ENCODE data around the gene CEP20. TPM values are rescaled to one million over a fixed set of nuclear protein-coding genes. Genes with fewer than 3 reads are reported as not detected.
"Not testable (repeated sequence)": the region's sequence is repeated elsewhere in the genome, so short reads cannot be mapped to it uniquely, and the experiment has no call there.

CEP20 gene
- total RNA-seq, 1 donor from 2014 or later = 36.4 TPM

DNA sequence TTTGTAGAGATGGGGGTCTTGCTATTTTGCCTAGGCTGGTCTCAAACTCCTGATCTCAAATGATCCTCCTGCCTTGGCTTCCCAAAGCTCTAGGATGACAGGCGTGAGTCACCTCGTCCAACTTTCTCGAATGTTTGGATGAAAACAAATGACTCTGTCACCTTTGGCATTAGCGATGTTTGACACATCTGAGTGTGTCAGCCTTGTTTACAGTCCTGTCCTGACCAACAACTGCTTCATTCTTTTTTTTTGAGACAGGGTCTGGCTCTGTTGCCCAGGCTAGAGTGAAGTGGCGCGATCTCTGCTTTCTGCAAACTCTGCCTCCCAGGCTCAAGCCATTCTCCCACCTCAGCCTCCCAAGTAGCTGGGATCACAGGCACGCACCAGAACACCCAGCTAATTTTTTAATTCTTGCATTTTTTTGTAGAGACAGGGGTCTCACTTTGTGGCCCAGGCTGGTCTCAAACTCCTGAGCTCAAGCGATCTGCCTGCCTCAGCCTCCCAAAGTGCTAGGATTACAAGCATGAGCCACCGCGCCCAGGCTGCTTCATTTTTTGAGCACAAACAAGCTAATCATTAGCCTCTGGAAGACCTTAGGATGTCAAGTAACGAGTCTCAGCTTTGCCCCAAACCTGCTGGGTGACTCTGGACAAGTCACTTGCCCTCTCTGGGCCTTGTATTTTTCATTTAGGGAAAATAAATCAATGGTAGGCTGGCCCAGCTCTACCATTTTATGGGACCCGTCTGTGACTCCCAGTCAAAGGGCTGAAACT is 39.0 kb downstream of the CEP20 start:
- POLR2A ChIA-PET = no interaction called here
- ATAC-seq (ENCODE audit: low read depth) (no peak), DNase-seq (no peak)
- peaks cover under 1% of the 10 kb centered on the region for H3K4me1 Mint-ChIP-seq
- intact Hi-C loops (cut with micrococcal nuclease) = no loop called here
- no peak overlapping the region for H3K4me3 Mint-ChIP-seq
- CTCF ChIA-PET = no interaction called here
- H3K27ac Mint-ChIP-seq = no peak overlapping the region
- no peak for TF ChIP-seq CTCF (IDR thresholded peaks at IDR 0.05)
- H3K36me3 Mint-ChIP-seq (ENCODE audit: low read depth) = no peaks in the 10 kb centered on the region
- peaks cover 5% of the 10 kb centered on the region for H3K27me3 Mint-ChIP-seq
- H3K9me3 Mint-ChIP-seq = no peaks in the 10 kb centered on the region

GRCh38 chr16:15847611-15848175 is 40.7 kb downstream of the CEP20 start:
- Mint-ChIP-seq H3K27ac (no peak overlapping the region), H3K27me3 (peaks cover 5% of the 10 kb centered on the region), H3K4me3 (no peak overlapping the region), H3K9me3 (no peaks in the 10 kb centered on the region), H3K36me3 (ENCODE audit: low read depth) (no peaks in the 10 kb centered on the region), H3K4me1 (no peaks in the 10 kb centered on the region)
- CTCF ChIA-PET = no interaction called here
- intact Hi-C loops (cut with micrococcal nuclease) = no loop called here
- DNase-seq (no peak), ATAC-seq (ENCODE audit: low read depth) (no peak)
- TF ChIP-seq CTCF (IDR thresholded peaks at IDR 0.05) = no peak
- POLR2A ChIA-PET = interaction anchor here (0.7 kb wide), 1 partner anchor 10 kb away, joined by 4 read pairs; no protein-coding TSS in a partner anchor

DNA sequence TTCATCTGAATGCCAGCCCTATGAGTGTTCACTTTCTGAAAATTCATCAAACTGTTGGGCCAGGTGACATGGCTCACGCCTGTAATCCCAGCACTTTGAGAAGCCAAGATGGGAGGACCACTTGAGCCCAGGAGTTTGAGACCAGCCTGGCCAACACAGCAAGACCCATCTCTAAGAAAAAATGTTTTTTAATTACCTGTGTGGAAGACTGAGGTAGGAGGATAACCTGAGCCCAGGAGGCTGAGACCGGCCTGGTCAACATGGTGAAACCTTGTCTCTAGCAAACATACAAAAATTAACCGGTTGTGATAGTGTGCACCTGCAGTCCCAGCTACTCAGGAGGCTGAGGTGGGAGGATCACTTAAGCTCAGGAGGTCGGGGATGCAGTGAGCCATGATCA is 41.9 kb downstream of the CEP20 start:
- no peak overlapping the region for H3K27ac Mint-ChIP-seq
- no peak for TF ChIP-seq CTCF (IDR thresholded peaks at IDR 0.05)
- H3K4me1 Mint-ChIP-seq = no peaks in the 10 kb centered on the region
- H3K9me3 Mint-ChIP-seq = no peaks in the 10 kb centered on the region
- no peak for DNase-seq
- intact Hi-C loops (cut with micrococcal nuclease) = no loop called here
- no peaks in the 10 kb centered on the region for H3K36me3 Mint-ChIP-seq (ENCODE audit: low read depth)
- no peak overlapping the region for H3K4me3 Mint-ChIP-seq
- ChIA-PET POLR2A (no interaction called here), CTCF (no interaction called here)
- ATAC-seq (ENCODE audit: low read depth) = no peak
- H3K27me3 Mint-ChIP-seq = peaks cover 5% of the 10 kb centered on the region

DNA sequence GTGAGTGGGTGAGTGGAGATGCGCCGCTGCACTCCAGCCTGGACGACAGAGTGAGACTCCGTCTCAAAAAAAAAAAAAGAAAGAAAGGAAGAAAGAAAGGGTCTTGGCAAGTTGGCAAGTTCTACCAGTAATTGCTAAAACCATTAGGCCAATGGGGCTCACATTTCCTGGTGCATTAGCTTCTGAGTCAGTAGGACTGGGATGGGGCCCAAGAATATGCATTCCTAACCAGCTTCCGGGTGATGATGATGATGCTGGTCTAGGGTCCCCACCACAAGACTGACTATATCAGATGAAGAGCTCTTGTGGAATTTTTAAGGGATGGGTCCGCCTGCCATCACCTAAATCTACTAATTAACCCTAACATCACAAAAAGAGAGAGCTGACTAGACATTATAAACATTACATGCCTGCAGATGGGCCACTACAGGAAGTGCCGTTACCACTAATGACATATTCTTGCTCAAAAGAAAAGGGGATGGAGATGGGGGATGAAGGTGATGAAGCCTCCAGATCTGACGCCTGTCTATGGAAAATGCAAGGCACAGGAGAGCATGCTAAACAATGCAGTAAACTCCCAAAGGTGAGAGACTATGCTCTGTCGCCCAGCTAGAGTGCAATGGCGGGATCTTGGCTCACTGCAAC is 44.6 kb downstream of the CEP20 start:
- no peaks in the 10 kb centered on the region for H3K36me3 Mint-ChIP-seq (ENCODE audit: low read depth)
- no peak overlapping the region for H3K27ac Mint-ChIP-seq
- ChIA-PET POLR2A (no interaction called here), CTCF (no interaction called here)
- no peak for ATAC-seq (ENCODE audit: low read depth)
- H3K4me3 Mint-ChIP-seq = no peak overlapping the region
- peaks cover 3% of the 10 kb centered on the region for H3K27me3 Mint-ChIP-seq
- no peaks in the 10 kb centered on the region for H3K9me3 Mint-ChIP-seq
- TF ChIP-seq CTCF (IDR thresholded peaks at IDR 0.05) = no peak
- no peaks in the 10 kb centered on the region for H3K4me1 Mint-ChIP-seq
- no peak for DNase-seq
- intact Hi-C loops (cut with micrococcal nuclease) = no loop called here

DNA sequence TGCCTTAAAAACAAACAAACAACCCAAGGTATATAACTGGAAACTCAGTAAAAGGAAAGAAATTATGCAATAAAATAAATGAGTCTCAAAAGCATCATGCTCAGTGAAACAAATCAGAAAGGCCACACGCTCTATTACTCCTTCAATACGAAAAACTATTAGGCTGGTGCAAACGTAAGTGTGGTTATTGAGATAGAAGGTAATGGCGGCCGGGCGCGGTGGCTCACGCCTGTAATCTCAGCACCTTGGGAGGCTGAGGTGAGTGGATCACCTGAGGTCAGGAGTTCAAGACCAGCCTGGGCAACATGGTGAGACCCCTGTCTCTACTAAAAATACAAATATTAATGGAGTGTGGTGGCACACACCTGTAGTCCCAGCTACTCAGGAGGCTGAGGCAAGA is 49.2 kb downstream of the CEP20 start:
- POLR2A ChIA-PET; H3K27me3 Mint-ChIP-seq; ATAC-seq (ENCODE audit: low read depth); DNase-seq; CTCF ChIA-PET; H3K27ac Mint-ChIP-seq; H3K9me3 Mint-ChIP-seq; H3K36me3 Mint-ChIP-seq (ENCODE audit: low read depth); H3K4me1 Mint-ChIP-seq; H3K4me3 Mint-ChIP-seq; intact Hi-C loops (cut with micrococcal nuclease): not testable (repeated sequence)

All from activated B cell treated with CpG ODN at 0.5 μM for 24 hours (primary cell).